GM18508 (cell line): Measurements from ENCODE around the gene PID1.

Experiments
- ATAC-seq: cut with Tn5 transposase; IDR thresholded peaks from one replicate; pipeline ENCODE4 v1.9.1; 2021; ENCODE audit warnings: moderate number of reproducible peaks; ENCODE audit not compliant: insufficient read depth, unreplicated experiment

The PID1 gene

DNA sequence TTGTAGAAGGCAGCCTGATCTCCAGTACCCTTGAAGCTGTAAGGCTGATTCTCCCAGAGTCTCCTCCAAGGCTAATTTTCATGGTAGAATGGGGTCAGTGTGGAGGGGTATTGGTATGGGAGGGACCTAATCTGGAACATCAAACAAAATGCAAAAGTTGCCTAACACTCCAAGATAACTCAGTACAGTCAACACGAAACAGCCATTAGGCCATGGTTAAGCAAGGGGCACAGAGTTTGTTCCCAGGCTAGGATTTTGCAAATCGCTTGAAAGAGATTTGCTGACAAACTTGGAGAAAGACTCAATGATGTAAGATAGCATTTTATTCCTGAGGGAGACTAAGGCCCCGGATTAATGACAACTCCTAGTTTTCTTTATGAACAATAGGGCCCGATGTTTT, 5.4 kb downstream of the PID1 start:
- no peak for ATAC-seq

DNA sequence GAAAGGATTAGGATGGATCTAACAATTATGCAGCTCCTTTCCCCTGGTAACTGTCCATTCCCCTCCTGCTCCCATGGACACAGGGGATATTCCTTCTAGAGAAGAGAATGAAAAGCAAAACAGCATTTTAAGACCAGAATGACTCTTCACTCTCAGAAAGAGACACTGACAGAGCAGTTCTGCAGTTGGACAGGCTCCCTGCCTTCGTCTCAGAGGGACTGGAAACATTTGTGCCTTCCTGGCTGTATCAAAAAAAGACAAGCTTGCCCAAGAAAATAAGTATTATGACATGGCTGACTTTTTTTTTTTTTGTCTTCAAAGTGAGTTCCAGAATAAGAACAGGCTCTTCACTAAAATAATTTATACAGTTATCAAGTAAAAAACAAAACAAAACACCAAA, 9.5 kb downstream of the PID1 start:
- ATAC-seq, result no peak

DNA sequence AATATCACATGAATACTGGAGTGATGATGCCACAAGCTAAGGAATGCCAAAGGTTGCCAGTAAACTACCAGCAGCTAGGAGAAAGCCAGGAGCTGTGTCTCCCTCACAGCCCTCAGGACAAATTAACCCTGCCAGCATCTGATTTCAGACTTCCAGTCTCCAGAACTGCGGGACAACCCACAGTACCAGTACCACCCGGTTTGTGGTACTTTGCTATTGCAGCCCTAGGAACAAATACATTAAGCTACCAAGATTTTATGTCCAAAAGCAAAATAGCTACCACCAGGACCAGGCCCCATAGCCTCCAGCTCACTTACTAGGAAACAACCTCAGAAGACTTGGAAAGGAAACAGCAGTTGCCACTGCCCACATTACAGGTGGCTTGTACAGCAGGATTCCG, 10.0 kb downstream of the PID1 start:
- no peak for ATAC-seq

DNA sequence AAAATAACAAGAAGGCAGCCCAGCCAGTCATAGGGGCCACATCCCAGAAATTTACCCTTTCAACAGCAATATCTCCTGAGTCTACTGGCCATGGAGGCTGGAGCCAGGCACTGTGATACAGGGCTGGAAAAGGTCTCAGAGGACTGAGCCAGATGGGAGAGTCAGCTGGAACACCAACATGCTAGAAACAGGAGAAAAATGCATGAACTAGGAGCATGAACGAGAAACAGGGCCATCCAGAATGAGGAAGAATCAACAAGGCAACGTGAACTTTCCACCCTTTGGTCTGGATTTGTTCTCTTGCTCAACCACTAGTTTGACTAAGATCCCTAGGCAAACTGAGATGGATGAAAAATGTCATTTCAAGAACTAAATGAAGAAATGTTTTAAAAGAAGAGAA, 13.1 kb downstream of the PID1 start:
- ATAC-seq, result no peak

DNA sequence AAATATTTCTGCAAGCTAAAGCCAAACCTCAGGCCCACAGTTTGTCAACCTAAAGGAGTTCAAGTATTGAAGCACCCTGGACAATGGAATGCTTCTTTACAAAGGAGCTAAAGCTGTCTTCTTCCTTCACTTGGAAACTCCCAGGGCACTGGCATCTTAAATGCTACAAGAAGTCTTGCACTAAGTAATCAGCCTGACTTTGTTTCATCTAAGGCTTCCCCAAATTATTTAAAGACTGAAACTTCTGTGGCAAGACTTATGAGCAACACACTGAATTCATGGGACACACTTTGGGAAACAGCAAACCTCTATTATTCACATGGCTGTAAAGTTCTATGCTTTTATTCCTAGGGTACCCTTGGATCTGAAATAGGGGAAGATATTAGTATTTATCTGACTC, 14.7 kb downstream of the PID1 start:
- no peak for ATAC-seq

DNA sequence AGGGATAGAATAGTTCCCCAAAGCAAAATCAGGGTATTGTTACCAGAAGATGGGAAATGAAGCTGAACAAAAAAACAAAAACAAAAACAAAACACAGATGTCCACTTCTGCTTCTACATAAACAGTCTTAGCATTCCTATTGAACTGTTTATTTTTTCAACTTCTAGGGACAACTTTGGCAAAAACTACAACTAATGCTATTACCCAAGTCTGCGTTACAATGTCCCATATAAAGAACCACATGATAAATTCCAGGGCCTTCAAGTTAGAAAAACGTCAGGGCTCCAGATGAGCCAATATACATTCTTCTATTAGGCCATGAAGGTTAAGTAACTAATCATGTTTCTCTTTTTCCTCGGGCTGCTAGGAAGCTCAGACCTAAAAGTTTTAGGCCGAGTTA, 16.9 kb downstream of the PID1 start:
- ATAC-seq, result no peak

DNA sequence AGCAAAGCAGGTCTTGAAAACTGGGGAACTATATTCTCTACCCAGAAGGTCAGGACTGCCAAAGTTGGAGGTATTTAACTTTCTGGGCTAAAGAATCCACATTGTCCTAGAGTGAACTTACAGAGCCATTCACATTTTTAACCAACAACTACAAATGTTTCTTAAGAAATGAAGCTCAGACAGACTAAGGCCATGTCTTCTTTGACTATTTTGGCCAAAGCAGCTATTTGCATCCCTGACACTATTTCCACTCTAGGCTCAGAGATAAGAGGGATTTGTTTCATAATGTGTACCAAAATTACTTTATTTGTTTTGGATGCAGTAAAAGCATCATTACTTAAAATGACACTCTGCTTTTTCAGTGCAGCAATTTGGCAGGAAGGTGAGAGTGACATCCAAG, 18.1 kb downstream of the PID1 start:
- ATAC-seq, result no peak

DNA sequence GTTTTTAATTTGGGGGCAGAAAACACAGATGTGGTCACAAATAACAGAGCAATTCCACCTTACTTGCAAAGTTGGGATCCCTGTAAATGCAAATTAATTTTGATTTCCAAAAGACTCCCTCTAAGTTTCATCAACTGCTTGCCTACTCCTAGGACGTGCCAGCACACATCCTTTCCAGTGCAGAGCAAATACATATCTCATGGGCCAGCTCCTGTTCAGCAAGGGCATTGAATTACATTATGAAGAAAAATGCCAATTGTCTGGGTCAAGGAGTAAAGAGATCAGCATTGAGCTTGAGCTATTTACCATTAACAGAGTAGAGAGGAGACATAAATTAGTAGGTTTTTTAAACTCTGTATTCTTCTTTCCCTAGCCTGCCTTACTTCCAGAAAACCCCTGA, 18.8 kb downstream of the PID1 start:
- ATAC-seq, result no peak

DNA sequence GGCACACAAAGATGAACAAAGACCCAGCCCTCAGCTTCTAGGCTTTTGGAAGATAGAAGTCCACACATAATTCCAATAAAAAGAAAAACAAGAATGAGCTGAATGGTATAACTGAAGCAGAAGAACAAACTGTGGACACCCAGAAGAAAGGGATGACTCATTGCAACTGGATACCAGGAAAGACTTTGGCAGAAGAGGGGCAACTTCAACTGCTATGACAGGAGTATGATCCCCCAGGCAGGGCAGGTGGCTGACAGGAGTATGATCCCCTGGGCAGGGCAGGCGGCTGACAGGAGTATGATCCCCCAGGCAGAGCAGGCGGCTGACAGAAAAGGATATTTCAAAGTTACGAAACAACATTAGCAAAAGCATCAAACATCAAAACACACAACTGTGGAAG, 21.6 kb downstream of the PID1 start:
- ATAC-seq, result no peak

DNA sequence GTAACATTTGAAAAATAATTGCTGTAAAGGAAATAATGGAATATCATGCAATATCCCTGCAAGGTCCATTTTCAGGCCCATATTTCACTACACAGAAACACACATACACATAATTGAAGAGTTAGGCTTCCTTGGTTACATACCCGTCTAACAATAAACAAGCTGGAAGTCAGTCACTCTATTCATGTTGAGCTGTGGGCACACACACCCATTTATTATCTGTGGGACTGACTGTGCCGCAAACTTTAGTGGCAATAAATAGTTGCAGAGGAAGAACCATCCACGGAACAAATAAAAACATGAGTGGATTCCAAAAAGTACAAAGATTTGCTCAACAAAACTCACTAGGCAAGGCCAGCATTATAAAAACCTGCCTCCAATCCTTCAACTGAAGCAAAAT, 24.8 kb downstream of the PID1 start:
- ATAC-seq, result no peak

DNA sequence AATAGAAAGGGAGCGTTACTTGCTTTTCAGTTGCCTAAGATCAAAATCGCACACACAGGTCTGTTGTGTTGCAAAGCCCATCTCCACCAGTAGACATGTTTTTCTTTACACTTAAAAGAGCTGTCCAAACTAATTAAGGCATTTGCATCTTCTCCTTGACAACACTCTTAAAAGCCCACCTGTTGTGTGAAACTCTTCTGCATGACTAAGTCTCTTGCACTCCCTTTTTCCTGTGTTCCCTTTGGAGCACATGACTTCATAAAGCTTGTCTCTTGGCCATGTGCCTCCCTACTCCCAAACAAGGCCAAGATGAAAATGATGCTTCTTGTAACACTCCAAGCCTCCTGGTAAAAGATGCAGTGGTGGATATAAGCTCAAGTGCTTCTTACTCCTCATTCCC, 26.1 kb downstream of the PID1 start:
- no peak for ATAC-seq

DNA sequence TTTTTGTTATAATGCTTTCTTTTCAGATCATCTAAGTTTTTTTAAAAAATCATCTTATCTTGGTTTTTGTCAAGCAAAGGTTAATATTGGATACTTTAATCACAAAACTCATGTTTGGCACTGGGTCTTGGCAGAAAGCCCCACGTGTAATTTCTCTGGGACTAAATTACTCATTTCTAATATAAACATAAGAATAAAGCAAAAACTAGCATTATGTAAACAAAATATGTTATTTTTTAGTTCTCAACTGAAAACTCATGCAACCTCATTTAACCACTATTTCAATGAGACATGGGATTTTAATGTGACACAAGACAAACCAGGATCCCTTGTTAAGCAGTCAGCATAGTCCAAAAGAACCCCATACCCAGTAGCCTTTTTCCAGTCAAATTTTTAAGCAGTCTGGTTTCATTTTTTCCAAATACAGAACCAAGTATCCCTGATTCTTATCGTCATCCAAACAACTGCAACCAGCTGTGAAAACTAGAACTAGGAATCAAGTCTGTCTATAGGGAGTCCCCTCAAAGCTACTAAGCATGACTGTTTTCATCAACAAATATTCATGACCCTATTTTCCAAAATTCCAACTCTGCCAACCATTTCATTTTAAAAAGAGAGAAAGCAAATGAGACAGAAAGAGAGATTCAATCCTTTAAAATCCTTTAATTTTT, 27.1 kb downstream of the PID1 start:
- ATAC-seq, result no peak

DNA sequence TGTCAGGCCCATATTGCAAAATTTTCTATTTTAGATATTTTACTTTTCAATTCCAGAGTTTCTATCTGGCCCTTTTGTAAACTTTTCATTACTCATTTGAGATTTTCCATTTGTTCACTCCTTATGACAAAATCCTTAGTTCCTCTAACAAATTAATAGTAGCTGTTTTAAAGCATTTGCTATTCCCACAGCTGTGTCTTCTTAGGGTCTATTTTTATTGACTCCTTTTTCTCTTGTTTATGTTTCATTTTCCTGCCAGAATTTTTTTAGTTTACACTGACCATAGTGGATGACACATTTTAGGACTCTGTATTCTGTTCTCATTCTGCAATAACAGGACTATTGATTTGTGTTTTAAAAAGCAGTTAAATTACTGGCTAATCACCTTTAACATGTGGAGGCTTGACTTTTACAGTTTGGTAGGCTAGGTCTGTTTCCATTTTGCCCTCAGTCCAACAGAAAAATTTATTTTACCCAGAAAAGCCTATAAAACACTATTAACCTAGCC, 30.0 kb downstream of the PID1 start:
- no peak for ATAC-seq

DNA sequence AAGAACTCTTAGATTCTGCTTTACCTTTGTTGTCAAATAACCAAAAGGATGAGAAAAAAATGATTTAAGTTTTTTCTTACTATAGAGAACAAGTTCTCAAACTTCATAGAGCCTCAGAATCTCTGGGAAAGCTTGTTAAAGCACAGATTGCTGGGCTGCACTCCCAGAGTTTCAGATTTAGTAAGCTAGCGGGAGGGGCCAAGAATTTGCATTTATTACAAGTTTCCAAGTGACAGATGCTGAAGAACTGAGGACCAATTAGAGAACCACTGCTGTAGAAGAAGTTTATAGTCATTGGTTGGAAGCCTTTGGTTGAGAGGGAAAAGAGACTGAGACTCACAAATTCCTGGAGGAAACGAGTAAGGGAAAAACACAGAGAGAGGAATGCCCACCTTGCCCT, 32.1 kb downstream of the PID1 start:
- ATAC-seq, result no peak

DNA sequence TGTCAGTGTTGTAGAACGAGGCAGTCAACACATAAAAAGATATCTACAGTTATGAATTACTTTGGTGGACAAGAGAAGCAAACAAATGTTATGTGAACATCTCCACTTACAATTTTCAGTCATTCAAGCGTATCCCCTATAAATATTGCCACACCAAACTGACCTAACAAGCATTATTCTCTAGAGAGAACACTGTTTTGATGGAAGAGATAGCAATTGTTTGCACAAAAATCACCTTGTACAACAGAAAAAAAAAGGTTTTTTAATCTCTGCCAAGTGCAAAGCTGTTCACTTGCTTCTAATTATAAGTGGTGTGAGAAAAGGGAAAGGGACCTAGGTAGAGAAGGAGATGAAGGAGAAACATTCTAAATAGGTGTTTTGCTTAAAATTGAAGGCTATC, 33.8 kb downstream of the PID1 start:
- ATAC-seq, result no peak

DNA sequence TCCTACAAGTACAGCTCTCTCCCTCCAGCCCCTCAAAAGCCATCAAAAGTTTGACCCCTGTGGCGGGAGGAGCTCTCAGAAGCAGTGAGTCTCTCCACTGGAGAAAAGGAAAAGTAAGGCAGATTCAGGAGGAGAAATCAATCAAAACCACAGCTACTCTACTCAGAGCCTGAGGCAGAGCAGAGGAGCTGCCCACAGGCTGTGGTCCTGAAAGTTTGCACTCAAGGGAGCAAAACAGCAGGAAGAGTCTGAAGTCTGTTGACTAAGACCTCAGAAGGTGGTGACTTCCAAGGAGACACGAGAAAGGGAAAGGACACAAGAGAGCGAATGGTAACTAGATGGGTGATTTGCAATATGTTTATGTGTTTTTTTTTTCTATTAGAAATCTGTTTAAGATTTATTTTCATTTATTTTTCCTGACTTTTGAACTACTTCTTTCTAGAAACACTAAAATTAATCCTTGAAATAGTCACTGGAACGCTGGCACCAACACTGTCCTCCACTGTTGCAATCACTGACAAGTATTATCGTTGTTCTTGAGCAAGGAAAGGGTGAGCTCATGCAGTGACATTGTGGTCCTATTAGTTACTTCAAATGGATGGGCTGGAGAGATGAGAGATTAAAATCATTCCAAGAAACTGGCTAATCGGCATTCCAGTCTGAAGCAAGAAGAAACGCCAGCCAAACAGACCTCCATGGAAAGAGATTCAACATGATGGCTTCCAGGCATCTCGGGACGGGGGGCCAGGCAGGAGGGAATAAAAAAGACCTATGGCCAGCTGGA, 35.8 kb downstream of the PID1 start:
- no peak for ATAC-seq

DNA sequence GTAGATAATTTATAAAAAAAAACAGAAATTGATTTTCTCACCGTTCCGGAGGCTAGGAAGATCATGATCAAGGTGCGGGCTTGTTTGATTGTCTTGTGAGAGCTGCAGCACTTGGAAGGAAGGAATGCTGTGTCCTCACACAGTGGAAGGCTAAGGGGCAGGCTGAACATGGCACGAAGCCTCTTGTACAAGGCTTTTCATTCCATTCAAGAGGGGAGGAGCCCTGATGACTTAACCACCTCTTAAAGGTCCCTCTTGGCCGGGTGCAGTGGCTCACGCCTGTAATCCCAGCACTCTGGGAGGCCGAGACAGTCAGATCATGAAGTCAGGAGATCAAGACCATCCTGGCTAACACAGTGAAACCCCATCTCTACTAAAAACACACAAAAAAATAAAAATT, 39.2 kb downstream of the PID1 start:
- ATAC-seq, result no peak

DNA sequence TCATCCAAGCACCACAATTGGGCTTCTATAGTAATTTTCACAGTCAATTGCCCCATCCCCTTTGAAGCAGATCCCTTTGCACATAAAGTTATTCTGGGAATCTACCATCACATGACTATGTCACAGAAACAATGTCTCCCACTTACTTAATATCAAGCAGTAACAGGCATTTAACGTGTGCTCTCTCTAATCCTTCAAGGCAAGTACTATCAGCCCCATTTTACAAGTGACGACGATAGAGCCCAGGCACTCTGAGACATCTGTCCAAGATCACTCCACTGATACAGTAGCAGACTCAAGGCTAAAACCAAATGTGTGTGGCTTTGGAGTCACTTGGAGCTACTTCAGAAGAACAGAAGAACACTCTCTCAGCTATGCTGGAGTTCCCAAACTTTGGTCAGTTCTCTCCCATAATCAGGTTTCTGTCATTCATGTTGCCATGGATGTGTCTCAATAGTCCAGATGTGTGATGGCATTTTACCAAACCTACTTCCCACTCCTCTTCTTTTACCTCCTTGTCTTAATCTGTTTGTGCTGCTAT, 39.7 kb downstream of the PID1 start:
- no peak for ATAC-seq

DNA sequence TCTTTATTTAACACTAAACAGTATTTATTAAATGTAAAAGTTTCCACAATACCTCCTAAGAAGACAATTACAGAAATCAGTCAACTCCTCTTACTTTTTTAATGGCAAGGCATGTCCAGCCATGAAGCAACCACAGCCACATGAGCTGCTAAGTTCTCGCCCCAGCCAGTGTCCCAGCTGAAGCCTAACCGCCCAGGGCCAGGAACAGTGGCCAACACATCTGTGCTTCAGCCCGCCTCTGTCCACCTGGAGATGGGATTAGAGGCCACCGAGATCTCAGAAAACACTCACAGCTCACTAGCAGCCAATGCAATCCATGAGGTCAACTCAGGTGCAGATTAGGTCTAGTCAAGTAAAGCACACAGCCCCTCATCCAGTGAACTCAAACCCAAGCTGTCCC, 40.2 kb downstream of the PID1 start:
- ATAC-seq, result no peak

DNA sequence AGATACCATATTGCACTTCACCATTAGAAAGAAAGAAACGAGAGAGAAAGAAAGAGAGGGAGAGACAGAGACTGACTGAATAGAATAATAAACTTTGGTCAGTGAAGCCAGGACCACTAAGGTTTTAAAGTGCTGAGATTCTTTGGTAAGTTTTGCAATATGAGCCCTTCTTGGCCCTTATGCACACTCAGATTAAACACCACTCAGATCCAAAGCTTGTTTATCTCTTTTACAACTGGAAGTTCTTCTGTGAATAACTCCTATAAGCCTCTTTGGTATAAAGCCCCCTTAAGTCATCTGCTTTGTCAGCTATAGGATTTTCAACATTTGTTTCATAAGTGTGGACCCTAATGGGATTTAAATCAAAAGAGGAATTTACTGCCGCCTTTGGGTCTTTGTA, 40.8 kb downstream of the PID1 start:
- no peak for ATAC-seq

DNA sequence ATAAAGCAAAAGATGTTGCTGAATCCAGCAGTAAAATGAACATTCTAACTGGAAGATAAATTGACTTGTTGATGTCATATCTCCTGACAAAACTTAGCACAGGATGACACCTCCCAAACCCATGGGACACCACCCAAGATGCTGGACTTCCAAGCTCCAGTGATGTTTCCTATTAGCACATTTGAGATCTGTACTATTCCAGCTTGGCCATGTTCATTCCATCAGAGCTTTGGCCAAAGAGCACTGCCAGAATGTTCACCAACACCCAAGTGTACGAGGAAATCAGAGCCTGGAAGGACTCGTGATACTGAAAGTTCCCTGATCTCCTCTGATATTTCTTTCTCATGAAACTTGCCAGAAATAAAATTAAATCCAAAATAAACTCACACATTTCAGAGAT, 44.7 kb downstream of the PID1 start:
- ATAC-seq, result no peak

DNA sequence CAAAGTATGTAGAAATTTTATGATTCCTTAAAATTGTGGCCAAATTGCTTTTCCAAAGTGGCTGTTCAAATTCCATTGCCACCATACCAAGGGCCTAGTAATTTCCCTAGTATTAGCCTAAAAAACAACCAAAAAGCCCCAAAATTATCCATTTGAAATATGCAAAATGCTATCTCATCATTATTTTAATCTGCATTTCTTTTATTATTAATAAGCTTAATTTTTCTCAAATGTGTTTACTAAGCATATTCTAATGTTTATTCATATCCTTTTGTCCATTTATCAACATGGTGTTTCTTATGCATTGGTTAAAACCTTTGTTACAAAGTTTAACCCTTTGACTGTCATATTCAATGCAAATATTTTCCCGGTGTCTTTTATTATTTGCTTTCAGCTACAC, 48.0 kb downstream of the PID1 start:
- ATAC-seq, result no peak
